Activated T-cell treated with anti-CD3 and anti-CD28 coated beads, Interleukin-2, amount 50 U/mL, for 72 hours (primary cell): ENCODE results near the gene CAMSAP2. TPM values are rescaled to one million over a fixed set of nuclear protein-coding genes. Genes with fewer than 3 reads are reported as not detected.

Source experiments
- ATAC-seq, 2 donors: fragments of 150-1000 bp; cut with Tn5 transposase; replicated peaks in 1 of 2; 2 replicates each; pipeline ENCODE4 v1.10.0; 2021; ENCODE audit warnings: moderate library complexity in 2 of 2, mild to moderate bottlenecking in 1 of 2
- DNase-seq, 2 donors: peaks; one replicate each; pipeline ENCODE4 v3.0.0; 2021 to 2022; ENCODE audit warnings: mixed read lengths in 1 of 2
- H3K27ac Mint-ChIP-seq: one replicate; pipeline ENCODE4 v1.8.0; 2022; ENCODE audit warnings: mild to moderate bottlenecking, moderate library complexity, mixed read lengths
- H3K27me3 Mint-ChIP-seq: one replicate; pipeline ENCODE4 v1.8.0; 2022; ENCODE audit warnings: low read depth, mixed read lengths
- H3K36me3 Mint-ChIP-seq, 2 donors: one replicate each; pipeline ENCODE4 v1.8.0; 2022; ENCODE audit warnings: mixed read lengths in 2 of 2, mild to moderate bottlenecking in 1 of 2; ENCODE audit not compliant: insufficient read depth in 2 of 2
- H3K4me1 Mint-ChIP-seq: one replicate; pipeline ENCODE4 v1.8.0; 2022; ENCODE audit warnings: low read depth, mixed read lengths
- H3K4me3 Mint-ChIP-seq, 2 donors: one replicate each; pipeline ENCODE4 v1.8.0; 2022; ENCODE audit warnings: mild to moderate bottlenecking in 2 of 2, mixed read lengths in 2 of 2, moderate library complexity in 2 of 2
- H3K9me3 Mint-ChIP-seq, 2 donors: one replicate each; pipeline ENCODE4 v1.8.0; 2022; ENCODE audit warnings: mixed read lengths in 2 of 2
- total RNA-seq, 2 donors: library from RNA; stranded (reverse); gene quantifications; one replicate each; pipeline ENCODE4 v1.2.3, GENCODE V29; 2022

CAMSAP2 gene
- total RNA-seq, 2 donors from 2014 or later = 1.3 to 3.1 TPM

- no peak overlapping the region for H3K4me3 Mint-ChIP-seq
- ATAC-seq (no peak), DNase-seq (no peak)
- peaks cover 40% of the 10 kb centered on the region for H3K4me1 Mint-ChIP-seq
- H3K9me3 Mint-ChIP-seq = no peaks in the 10 kb centered on the region
- no peak overlapping the region for H3K27ac Mint-ChIP-seq
- no peaks in the 10 kb centered on the region for H3K36me3 Mint-ChIP-seq
- H3K27me3 Mint-ChIP-seq = peaks cover 75% of the 10 kb centered on the region
Measured at GRCh38 chr1:200873116-200873670, 134.5 kb downstream of the CAMSAP2 start.

GRCh38 chr1:200873671-200874397, 135.1 kb downstream of the CAMSAP2 start:
- Mint-ChIP-seq H3K4me3 (peak overlapping the region; percentile 7 to 39), H3K27ac (no peak overlapping the region), H3K27me3 (peaks cover 75% of the 10 kb centered on the region), H3K9me3 (no peaks in the 10 kb centered on the region), H3K4me1 (peaks cover 47% of the 10 kb centered on the region), H3K36me3 (no peaks in the 10 kb centered on the region)
- DNase-seq (no peak), ATAC-seq (no peak)

GRCh38 chr1:200874694-200875093, 136.0 kb downstream of the CAMSAP2 start:
- Mint-ChIP-seq H3K27me3 (peaks cover 69% of the 10 kb centered on the region), H3K36me3 (no peaks in the 10 kb centered on the region), H3K4me1 (peaks cover 46% of the 10 kb centered on the region), H3K4me3 (peak overlapping the region in 1 of 2 donors; percentile 16), H3K27ac (no peak overlapping the region), H3K9me3 (no peaks in the 10 kb centered on the region)
- DNase-seq (no peak), ATAC-seq (no peak)

GRCh38 chr1:200875416-200875815, 136.7 kb downstream of the CAMSAP2 start:
- no peak overlapping the region for H3K4me3 Mint-ChIP-seq
- ATAC-seq (no peak), DNase-seq (no peak)
- H3K9me3 Mint-ChIP-seq = no peaks in the 10 kb centered on the region
- peaks cover 48% of the 10 kb centered on the region for H3K4me1 Mint-ChIP-seq
- H3K27ac Mint-ChIP-seq = no peak overlapping the region
- H3K36me3 Mint-ChIP-seq = no peaks in the 10 kb centered on the region
- H3K27me3 Mint-ChIP-seq = peaks cover 71% of the 10 kb centered on the region

GRCh38 chr1:200877010-200877409, 138.3 kb downstream of the CAMSAP2 start:
- H3K36me3 Mint-ChIP-seq = no peaks in the 10 kb centered on the region
- H3K27ac Mint-ChIP-seq = peak overlapping the region; percentile 16
- DNase-seq = no peak
- H3K27me3 Mint-ChIP-seq = peaks cover 68% of the 10 kb centered on the region
- H3K9me3 Mint-ChIP-seq = no peaks in the 10 kb centered on the region
- H3K4me3 Mint-ChIP-seq = no peak overlapping the region
- no peak for ATAC-seq
- peaks cover 57% of the 10 kb centered on the region for H3K4me1 Mint-ChIP-seq

GRCh38 chr1:200877839-200878551, 139.3 kb downstream of the CAMSAP2 start:
- no peak overlapping the region for H3K27ac Mint-ChIP-seq
- peak overlapping the region; percentile 34 to 47 for H3K4me3 Mint-ChIP-seq
- peaks cover 57% of the 10 kb centered on the region for H3K4me1 Mint-ChIP-seq
- no peaks in the 10 kb centered on the region for H3K36me3 Mint-ChIP-seq
- ATAC-seq = peak; percentile 87 to 90
- DNase-seq = peak; percentile 81 to 89
- no peaks in the 10 kb centered on the region for H3K9me3 Mint-ChIP-seq
- peaks cover 65% of the 10 kb centered on the region for H3K27me3 Mint-ChIP-seq

GRCh38 chr1:200880212-200880611, 141.5 kb downstream of the CAMSAP2 start:
- H3K4me3 Mint-ChIP-seq = no peak overlapping the region
- ATAC-seq (peak; percentile 72 to 80), DNase-seq (peak; percentile 59 to 69)
- H3K27me3 Mint-ChIP-seq = peaks cover 64% of the 10 kb centered on the region
- no peaks in the 10 kb centered on the region for H3K9me3 Mint-ChIP-seq
- peaks cover 46% of the 10 kb centered on the region for H3K4me1 Mint-ChIP-seq
- H3K36me3 Mint-ChIP-seq = no peaks in the 10 kb centered on the region
- no peak overlapping the region for H3K27ac Mint-ChIP-seq

GRCh38 chr1:200883118-200883517, 144.4 kb downstream of the CAMSAP2 start:
- Mint-ChIP-seq H3K27me3 (peaks cover 63% of the 10 kb centered on the region), H3K9me3 (no peaks in the 10 kb centered on the region), H3K4me3 (no peak overlapping the region), H3K27ac (no peak overlapping the region), H3K36me3 (no peaks in the 10 kb centered on the region), H3K4me1 (peaks cover 34% of the 10 kb centered on the region)
- ATAC-seq (no peak), DNase-seq (no peak)

GRCh38 chr1:200885623-200886402, 147.1 kb downstream of the CAMSAP2 start:
- Mint-ChIP-seq H3K27me3 (peaks cover 68% of the 10 kb centered on the region), H3K9me3 (no peaks in the 10 kb centered on the region), H3K36me3 (no peaks in the 10 kb centered on the region)

GRCh38 chr1:200886594-200886993, 147.9 kb downstream of the CAMSAP2 start:
- Mint-ChIP-seq H3K36me3 (no peaks in the 10 kb centered on the region), H3K4me3 (no peak overlapping the region), H3K9me3 (no peaks in the 10 kb centered on the region), H3K27me3 (peaks cover 66% of the 10 kb centered on the region), H3K4me1 (peaks cover 40% of the 10 kb centered on the region), H3K27ac (no peak overlapping the region)
- no peak for ATAC-seq
- no peak for DNase-seq

More at GRCh38 chr1:200885623-200886402, 147.1 kb downstream of the CAMSAP2 start:
- peaks cover 39% of the 10 kb centered on the region for H3K4me1 Mint-ChIP-seq
- ATAC-seq (no peak), DNase-seq (no peak)
- no peak overlapping the region for H3K27ac Mint-ChIP-seq
- H3K4me3 Mint-ChIP-seq = no peak overlapping the region

GRCh38 chr1:200887036-200887435, 148.3 kb downstream of the CAMSAP2 start:
- peaks cover 70% of the 10 kb centered on the region for H3K27me3 Mint-ChIP-seq
- DNase-seq = no peak

GRCh38 chr1:200887772-200888348, 149.2 kb downstream of the CAMSAP2 start:
- ATAC-seq (peak in 1 of 2 donors; percentile 10), DNase-seq (no peak)
- H3K27ac Mint-ChIP-seq = no peak overlapping the region
- H3K27me3 Mint-ChIP-seq = peaks cover 77% of the 10 kb centered on the region
- no peaks in the 10 kb centered on the region for H3K36me3 Mint-ChIP-seq
- H3K4me1 Mint-ChIP-seq = peaks cover 47% of the 10 kb centered on the region
- H3K9me3 Mint-ChIP-seq = no peaks in the 10 kb centered on the region
- H3K4me3 Mint-ChIP-seq = peak overlapping the region; percentile 35 to 53

More at GRCh38 chr1:200887036-200887435, 148.3 kb downstream of the CAMSAP2 start:
- no peak overlapping the region for H3K27ac Mint-ChIP-seq
- no peaks in the 10 kb centered on the region for H3K36me3 Mint-ChIP-seq
- peak overlapping the region in 1 of 2 donors; percentile 7 for H3K4me3 Mint-ChIP-seq
- peaks cover 44% of the 10 kb centered on the region for H3K4me1 Mint-ChIP-seq
- ATAC-seq = no peak
- H3K9me3 Mint-ChIP-seq = no peaks in the 10 kb centered on the region
